Left lung (tissue), 10 donors: ENCODE measurements around the gene GBP2. TPM values are rescaled to one million over a fixed set of nuclear protein-coding genes. Genes with fewer than 3 reads are reported as not detected.
"Not testable (repeated sequence)": the region's sequence is repeated elsewhere in the genome, so short reads cannot be mapped to it uniquely, and the experiment has no call there.

ENCODE experiments used
- ATAC-seq: fragments of 200-7000 bp; cut with Tn5 transposase; one replicate; pipeline ENCODE4 v1.9.1; 2020; ENCODE audit warnings: moderate library complexity
- DNase-seq, 4 donors: peaks; one replicate each; pipeline ENCODE4 v3.0.0-alpha.2; 2013 to 2020
- H3K27ac ChIP-seq, 2 donors: fragments of 200-600 bp; sonication (generic) in 1 of 2; one replicate each; pipeline versions ENCODE4 v1.5.0 to v1.8.0; 2020 to 2021
- H3K27me3 ChIP-seq, 2 donors: fragments of 200-600 bp; sonication (generic) in 1 of 2; one replicate each; pipeline versions ENCODE4 v1.5.0 to v1.8.0; 2020 to 2021
- H3K36me3 ChIP-seq, 2 donors: fragments of 200-600 bp; sonication (generic) in 1 of 2; one replicate each; pipeline versions ENCODE4 v1.5.0 to v1.8.0; 2020 to 2021
- H3K4me1 ChIP-seq, 2 donors: fragments of 200-600 bp; one replicate each; pipeline ENCODE4 v1.8.0; 2021
- H3K4me3 ChIP-seq, 2 donors: fragments of 200-600 bp; sonication (generic) in 1 of 2; one replicate each; pipeline versions ENCODE4 v1.5.0 to v1.8.0; 2020 to 2021; ENCODE audit warnings: mild to moderate bottlenecking in 1 of 2
- H3K9me3 ChIP-seq, 2 donors: fragments of 200-600 bp; sonication (generic) in 1 of 2; one replicate each; pipeline versions ENCODE4 v1.5.0 to v1.8.0; 2020 to 2021
- intact Hi-C, 2 donors: fragments of 100-400 bp; cut with DNase I; formaldehyde crosslinking; loops; one replicate each; pipeline versions ENCODE4 v1.11.2 to v1.14.2; 2022
- polyA plus RNA-seq, 6 donors: library from polyadenylated mRNA; unstranded; fragments of 120-200 nt; gene quantifications; one replicate each; pipeline ENCODE4 v1.2.1, GENCODE V29; 2013; ENCODE audit not compliant: insufficient read length in 6 of 6
- total RNA-seq, 2 donors: library from RNA; stranded (reverse); fragmentation: NEBNext Ultra II Directional; extraction: Animal tissue kit (Norgen Biotek cat#: 25700); gene quantifications; one replicate each; pipeline ENCODE4 v1.2.1, GENCODE V29; 2021
- TF ChIP-seq, protein P1 (sequence below), 2 donors: fragments of 200-600 bp; sonication (generic) in 1 of 2; IDR thresholded peaks; one replicate each; pipeline versions ENCODE4 v1.5.0 to v1.8.0; 2021; ENCODE audit warnings: antibody characterized with exemption in 2 of 2
- donor health status: DM: no; HTN: yes; CAD: no.
- donor health status: DM: no; HTN: no; CAD: no.

GBP2 gene
- total and polyA plus RNA-seq, 8 donors, result 2.8 to 67.2 (median 5.7) TPM

DNA sequence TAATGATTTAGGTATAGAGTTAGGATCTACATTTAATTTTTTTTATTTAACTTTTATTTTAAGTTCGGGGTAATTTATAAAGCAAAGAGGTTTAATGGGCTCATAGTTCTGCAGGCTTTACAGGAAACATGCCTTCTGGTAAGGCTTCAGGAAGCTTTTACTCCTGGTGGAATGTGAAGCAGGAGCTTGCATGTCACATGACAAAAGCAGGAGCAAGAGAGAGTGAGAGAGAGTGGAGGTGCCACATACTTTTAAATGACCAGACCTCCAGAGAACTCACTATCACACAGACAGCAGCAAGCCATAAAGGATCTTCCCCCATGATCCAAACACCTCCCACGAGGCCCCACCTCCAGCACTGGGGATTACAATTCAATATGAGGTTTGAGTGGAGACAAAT lies 17.6 kb upstream of the GBP2 start:
- TF ChIP-seq, protein P1, sequence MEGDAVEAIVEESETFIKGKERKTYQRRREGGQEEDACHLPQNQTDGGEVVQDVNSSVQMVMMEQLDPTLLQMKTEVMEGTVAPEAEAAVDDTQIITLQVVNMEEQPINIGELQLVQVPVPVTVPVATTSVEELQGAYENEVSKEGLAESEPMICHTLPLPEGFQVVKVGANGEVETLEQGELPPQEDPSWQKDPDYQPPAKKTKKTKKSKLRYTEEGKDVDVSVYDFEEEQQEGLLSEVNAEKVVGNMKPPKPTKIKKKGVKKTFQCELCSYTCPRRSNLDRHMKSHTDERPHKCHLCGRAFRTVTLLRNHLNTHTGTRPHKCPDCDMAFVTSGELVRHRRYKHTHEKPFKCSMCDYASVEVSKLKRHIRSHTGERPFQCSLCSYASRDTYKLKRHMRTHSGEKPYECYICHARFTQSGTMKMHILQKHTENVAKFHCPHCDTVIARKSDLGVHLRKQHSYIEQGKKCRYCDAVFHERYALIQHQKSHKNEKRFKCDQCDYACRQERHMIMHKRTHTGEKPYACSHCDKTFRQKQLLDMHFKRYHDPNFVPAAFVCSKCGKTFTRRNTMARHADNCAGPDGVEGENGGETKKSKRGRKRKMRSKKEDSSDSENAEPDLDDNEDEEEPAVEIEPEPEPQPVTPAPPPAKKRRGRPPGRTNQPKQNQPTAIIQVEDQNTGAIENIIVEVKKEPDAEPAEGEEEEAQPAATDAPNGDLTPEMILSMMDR (IDR thresholded peaks at IDR 0.05), result no peak
- no peak for DNase-seq
- Histone ChIP-seq H3K9me3 (no peaks in the 10 kb centered on the region), H3K27ac (no peak overlapping the region), H3K27me3 (no peaks in the 10 kb centered on the region), H3K36me3 (no peaks in the 10 kb centered on the region), H3K4me1 (no peaks in the 10 kb centered on the region), H3K4me3 (no peak overlapping the region)
- ATAC-seq, result no peak
- intact Hi-C loops, result no loop called here

DNA sequence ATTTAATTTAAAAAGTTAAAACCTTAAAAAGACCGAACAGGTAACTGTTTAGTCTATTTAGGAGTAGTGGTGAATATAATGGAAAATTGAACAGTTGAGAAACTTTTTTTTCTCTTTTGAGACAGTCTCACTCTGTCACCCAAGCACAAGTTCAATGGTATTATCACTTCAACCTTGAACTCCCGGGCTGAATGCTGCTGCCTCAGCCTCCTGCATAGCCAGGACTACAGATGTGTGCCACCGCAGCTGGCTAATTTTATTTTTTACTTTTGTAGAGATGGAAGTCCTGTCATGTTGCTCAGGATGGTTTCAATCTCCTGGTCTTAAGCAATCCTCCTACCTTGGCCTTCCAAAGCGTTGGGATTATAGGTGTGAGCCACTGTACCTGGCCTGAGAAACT lies 16.2 kb upstream of the GBP2 start:
- TF ChIP-seq, protein P1 (IDR thresholded peaks at IDR 0.05), result no peak
- no peak overlapping the region for H3K27ac ChIP-seq
- H3K4me3 ChIP-seq, result no peak overlapping the region
- H3K9me3 ChIP-seq, result no peaks in the 10 kb centered on the region
- H3K27me3 ChIP-seq, result no peaks in the 10 kb centered on the region
- H3K4me1 ChIP-seq, result no peaks in the 10 kb centered on the region
- H3K36me3 ChIP-seq, result no peaks in the 10 kb centered on the region
- ATAC-seq (no peak), DNase-seq (no peak)
- intact Hi-C loops, result no loop called here

DNA sequence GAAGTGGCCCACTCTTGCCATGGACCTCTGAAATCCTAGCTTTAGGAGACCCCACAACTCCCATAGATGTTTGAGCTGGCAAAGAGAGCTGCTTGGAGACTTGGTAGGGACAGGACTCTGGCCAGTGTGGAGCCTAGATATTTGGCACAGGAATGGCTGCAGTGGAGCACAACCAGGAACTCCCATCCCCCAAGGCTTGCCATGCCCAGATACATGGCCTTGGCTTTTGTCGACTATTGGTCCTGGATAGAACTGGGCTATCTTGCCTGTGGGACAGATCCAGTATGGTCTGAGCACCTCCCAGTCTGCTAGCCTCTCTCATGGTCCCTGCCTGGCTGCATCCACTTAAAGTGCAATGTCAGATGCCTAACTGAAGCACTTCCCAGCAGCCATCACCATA lies 7.8 kb upstream of the GBP2 start:
- H3K36me3 ChIP-seq, result no peaks in the 10 kb centered on the region
- H3K27ac ChIP-seq, result no peak overlapping the region
- DNase-seq (no peak), ATAC-seq (no peak)
- H3K4me1 ChIP-seq, result peaks cover 10 to 20% of the 10 kb centered on the region in 2 donors
- TF ChIP-seq, protein P1 (IDR thresholded peaks at IDR 0.05), result no peak
- H3K9me3 ChIP-seq, result no peaks in the 10 kb centered on the region
- no peak overlapping the region for H3K4me3 ChIP-seq
- no peaks in the 10 kb centered on the region for H3K27me3 ChIP-seq
- intact Hi-C loops, result no loop called here

DNA sequence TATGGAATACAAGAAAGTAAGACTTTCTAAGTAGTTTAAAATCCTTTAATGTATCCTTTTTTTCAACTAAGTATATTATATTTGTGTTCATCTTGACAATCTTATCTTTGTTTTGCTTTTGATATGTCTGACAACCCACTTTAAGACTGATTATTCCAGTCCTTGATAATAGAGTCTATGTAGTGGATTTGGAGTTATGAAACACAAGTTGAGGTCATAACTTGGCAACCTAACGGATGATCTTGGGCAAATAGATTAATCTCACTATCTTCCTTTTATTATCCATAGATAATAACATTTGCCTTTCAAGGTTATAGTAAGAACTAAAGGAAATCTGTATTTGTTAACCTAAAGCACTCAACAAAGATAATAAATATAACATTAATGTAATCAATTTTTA lies 4.8 kb upstream of the GBP2 start:
- TF ChIP-seq, protein P1 (IDR thresholded peaks at IDR 0.05), result no peak
- no peak overlapping the region for H3K4me3 ChIP-seq
- intact Hi-C loops, result no loop called here
- DNase-seq (no peak), ATAC-seq (no peak)
- H3K36me3 ChIP-seq, result no peaks in the 10 kb centered on the region
- no peaks in the 10 kb centered on the region for H3K9me3 ChIP-seq
- H3K27ac ChIP-seq, result peak overlapping the region in 1 of 2 donors; percentile 90
- no peaks in the 10 kb centered on the region for H3K27me3 ChIP-seq
- H3K4me1 ChIP-seq, result peaks cover 15 to 42% of the 10 kb centered on the region in 2 donors

DNA sequence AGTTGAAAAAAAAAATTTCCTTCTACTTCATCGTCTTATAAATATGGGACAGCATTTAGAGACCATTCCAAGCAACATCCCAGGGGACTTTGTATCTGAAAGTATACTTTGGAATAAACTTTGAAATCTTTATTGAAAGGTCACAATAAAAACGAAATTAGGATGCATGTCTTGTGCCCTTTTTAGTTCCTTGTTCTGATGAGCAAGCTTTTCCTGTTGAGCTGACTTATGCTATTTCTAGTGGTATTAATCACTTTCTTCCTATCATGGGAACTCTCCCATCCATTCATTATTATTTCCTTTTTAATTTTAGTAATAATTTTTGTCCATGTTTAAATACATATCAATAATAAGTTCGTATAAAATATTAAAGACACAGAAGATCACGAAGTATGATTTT lies 4.0 kb upstream of the GBP2 start:
- intact Hi-C loops, result no loop called here
- TF ChIP-seq, protein P1 (IDR thresholded peaks at IDR 0.05), result no peak
- DNase-seq, result no peak

DNA sequence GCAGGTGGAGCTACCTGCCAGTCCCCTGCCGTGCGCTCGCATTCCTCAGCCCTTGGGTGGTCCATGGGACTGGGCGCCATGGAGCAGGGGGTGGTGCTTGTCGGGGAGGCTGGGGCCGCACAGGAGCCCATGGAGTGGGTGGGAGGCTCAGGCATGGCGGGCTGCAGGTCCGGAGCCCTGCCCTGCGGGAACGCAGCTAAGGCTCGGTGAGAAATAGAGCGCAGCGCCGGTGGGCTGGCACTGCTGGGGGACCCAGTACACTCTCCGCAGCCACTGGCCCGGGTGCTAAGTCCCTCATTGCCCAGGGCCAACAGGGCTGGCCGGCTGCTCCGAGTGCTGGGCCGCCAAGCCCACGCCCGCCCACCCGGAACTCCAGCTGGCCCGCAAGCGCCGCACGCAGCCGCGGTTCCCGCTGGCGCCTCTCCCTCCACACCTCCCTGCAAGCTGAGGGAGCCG lies 2.1 kb upstream of the GBP2 start:
- Histone ChIP-seq H3K27ac (peak overlapping the region in 1 of 2 donors; percentile 90), H3K4me3 (peak overlapping the region in 1 of 2 donors; percentile 22), H3K4me1 (peaks cover 15 to 66% of the 10 kb centered on the region in 2 donors)
- intact Hi-C loops, ATAC-seq, H3K36me3 ChIP-seq, H3K9me3 ChIP-seq, H3K27me3 ChIP-seq: not testable (repeated sequence)
- DNase-seq, result peak in 2 of 4 donors; percentile 32 to 67

More for the DNA sequence above, 4.0 kb upstream of the GBP2 start:
- peak overlapping the region; percentile 84 to 90 for H3K27ac ChIP-seq
- peaks cover 15 to 48% of the 10 kb centered on the region in 2 donors for H3K4me1 ChIP-seq
- no peaks in the 10 kb centered on the region for H3K9me3 ChIP-seq
- no peak for ATAC-seq
- no peak overlapping the region for H3K4me3 ChIP-seq
- H3K36me3 ChIP-seq, result no peaks in the 10 kb centered on the region
- no peaks in the 10 kb centered on the region for H3K27me3 ChIP-seq

DNA sequence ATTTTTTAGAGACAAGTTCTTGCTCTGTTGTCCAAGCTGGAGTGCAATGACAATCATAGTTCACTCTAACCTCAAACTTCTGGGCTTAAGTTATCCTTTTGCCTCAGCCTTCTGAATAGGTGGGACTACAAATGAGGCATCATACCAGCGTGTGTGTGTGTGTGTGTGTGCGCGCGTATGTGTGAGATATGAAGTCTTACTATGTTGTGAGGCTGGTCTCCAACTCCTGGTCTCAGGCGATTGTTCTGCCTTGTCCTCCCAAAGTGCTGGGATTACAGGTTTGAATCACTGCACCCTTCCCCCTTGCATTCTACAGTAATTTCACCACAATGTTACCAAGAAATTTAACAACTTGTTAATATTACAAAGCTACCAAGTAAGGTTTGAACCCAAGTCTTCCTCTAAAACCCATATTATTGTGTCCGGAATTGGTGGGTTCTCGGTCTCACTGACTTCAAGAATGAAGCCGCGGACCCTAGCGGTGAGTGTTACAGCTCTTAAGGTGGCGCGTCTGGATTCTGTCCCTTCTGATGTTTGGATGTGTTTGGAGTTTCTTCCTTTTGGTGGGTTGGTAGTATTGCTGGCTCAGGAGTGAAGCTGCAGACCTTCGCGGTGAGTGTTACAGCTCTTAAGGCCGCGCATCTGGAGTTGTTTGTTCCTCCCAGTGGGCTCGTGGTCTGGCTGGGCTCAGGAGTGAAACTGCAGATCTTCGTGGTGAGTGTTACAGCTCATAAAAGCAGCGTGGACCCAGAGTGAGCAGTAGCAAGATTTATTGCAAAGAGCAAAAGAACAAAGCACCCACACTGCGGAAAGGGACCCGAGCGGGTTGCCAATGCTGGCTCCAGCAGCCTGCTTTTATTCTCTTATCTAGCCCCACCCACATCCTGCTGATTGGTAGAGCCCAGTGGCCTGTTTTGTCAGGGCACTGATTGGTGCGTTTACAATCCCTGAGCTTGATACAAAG lies 970 bp upstream of the GBP2 start:
- intact Hi-C loops, H3K9me3 ChIP-seq, H3K27me3 ChIP-seq, H3K36me3 ChIP-seq, ATAC-seq: not testable (repeated sequence)
- Histone ChIP-seq H3K27ac (peak overlapping the region; percentile 90 to 92), H3K4me1 (peaks cover 15 to 76% of the 10 kb centered on the region in 2 donors), H3K4me3 (peak overlapping the region in 1 of 2 donors; percentile 68)
- peak in 1 of 4 donors; percentile 43 for DNase-seq
